Breast epithelium (tissue), 3 donors: ENCODE data around the gene DNMT3L.

ENCODE experiments used
- CTCF ChIP-seq, 3 donors: fragments of 450-650 bp; IDR thresholded peaks; one replicate each; pipeline ENCODE4 v1.5.1; 2016 to 2017; ENCODE audit warnings: antibody characterized with exemption in 3 of 3, mild to moderate bottlenecking in 3 of 3, moderate library complexity in 3 of 3
- POLR2A ChIP-seq: fragments of 450-650 bp; IDR thresholded peaks from one replicate; pipeline ENCODE4 v1.6.1; 2016; ENCODE audit warnings: antibody characterized with exemption, mild to moderate bottlenecking, moderate library complexity

GRCh38 chr21:44292812-44293195, 31.1 kb upstream of the DNMT3L start:
- TF ChIP-seq CTCF (IDR thresholded peaks at IDR 0.05) (no peak), POLR2A (no peak)
